DMS53 treated with DMSO at 0.1 percent for 48 hours (cell line): Measurements from ENCODE around the gene TEX19.
"Not testable (repeated sequence)": the region's sequence is repeated elsewhere in the genome, so short reads cannot be mapped to it uniquely, and the experiment has no call there.

Experiments
- DNase-seq: peaks from one replicate; lab custom pipeline; 2025; ENCODE audit not compliant: unreplicated experiment; lab: John Stamatoyannopoulos, UW

The TEX19 gene

DNA sequence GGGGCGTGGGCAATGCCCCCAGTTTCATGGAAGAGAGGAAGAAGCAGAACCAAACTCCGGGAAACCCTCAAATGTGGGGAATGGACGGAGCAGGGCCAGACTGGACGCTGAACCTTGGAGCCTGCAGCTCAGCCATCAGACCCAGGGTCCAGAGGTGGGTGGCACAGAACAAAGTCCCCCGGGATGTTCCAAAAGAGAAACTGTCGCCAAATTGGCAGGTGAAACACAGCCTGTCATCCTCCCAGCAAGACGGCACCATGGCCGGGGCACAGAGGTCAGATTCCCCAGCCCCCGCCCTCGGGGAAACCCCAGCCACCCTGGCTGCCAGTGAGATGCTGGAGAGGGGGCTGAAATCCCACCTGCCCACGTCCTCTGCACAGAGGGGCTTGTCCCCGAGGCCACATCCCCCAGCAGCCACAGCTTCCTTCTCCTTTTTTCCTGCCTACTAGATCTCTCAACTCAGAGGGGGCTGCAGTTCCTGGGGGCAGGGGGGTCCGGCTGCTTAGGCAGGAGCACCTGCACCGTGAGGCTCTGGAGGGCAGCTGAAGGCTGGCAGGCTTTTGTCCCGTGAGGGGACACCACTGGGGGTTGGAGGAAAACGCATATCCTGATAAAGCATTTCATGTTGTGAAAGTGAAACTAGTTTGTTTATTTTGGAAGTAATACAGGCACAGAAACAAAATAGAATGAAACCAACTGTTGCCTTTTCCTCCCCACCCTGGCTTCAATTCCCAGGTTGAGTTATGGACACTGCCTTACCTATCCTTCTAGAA is 24.2 kb upstream of the TEX19 start:
- no peak for DNase-seq

DNA sequence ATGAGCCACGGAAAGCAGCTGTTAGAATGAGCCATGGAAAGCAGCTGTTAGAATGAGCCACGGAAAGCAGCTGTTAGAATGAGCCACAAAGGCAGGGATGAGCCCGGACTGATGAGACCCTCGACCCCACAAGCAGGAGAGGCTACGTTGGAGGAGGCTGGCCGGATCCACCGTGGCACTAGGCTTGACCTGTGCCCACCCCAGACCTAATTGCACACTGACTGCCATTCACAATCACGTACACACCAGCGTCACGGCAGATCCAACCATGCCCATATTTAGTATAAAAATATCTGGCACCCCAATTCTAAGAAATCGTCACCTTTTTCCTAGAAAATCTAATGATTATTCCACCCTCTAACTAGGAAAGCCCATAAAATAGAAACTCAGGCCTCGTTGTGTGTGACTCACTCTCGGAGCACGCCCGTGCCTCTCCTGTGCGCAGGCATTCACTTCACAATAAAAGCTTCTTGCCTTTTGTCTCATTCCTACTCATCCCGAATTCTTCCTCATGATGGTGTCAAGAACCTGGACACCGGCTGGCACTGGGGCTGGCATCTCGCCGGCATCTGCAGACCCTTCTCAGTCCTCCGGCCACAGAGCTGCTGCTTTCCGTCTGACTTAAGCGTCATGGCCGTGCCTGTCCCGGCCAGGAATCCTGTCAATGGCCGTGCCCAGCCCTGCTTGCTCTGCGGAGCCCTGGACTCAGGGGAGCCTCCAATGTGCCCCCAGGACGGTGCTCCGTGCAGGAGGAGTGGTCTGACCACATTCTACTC is 20.0 kb upstream of the TEX19 start:
- peak; percentile 26 for DNase-seq

DNA sequence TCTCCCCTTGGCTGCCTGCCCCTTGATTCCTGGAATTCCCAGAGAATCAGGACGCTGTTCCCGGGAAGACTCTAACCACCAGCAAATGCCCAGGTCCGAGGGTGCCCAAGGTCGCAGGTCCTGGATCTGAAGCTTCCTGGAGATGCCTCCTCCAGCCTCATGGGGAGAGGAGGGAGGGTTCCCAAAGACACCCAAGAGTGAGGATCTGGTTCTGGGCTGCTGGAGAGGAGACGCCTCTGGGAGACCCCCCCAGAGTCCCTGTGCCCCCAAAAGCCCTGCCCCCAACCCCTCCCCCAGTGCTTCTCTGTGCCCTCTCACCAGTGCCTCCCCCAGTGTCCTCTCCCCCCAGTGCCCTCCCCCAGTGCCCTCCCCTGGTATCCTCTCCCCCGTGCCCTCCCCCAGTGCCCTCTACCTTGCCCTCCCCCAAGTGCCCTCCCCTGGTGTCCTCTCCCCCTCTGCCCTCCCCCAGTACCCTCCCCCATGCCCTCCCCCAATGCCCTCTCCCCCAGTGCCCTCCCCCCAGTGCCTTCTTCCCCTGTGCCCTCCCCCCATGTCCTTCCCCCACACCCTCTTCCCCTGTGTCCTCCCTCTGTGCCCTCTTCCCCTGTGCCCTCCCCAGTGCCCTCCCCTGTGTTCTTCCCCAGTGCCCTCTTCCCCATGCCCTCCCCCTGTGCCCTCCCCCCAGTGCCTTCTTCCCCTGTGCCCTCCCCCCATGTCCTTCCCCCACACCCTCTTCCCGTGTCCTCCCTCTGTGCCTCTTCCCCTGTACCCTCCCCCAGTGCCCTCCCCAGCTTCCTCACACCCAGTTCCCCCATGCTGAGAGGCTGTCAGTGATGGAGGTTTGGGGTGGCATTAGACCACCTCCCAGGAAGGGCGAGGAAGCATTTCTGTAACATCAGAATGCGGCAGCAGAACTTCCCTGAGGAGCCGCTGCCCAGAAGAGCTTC is 19.1 kb upstream of the TEX19 start:
- DNase-seq: no peak

DNA sequence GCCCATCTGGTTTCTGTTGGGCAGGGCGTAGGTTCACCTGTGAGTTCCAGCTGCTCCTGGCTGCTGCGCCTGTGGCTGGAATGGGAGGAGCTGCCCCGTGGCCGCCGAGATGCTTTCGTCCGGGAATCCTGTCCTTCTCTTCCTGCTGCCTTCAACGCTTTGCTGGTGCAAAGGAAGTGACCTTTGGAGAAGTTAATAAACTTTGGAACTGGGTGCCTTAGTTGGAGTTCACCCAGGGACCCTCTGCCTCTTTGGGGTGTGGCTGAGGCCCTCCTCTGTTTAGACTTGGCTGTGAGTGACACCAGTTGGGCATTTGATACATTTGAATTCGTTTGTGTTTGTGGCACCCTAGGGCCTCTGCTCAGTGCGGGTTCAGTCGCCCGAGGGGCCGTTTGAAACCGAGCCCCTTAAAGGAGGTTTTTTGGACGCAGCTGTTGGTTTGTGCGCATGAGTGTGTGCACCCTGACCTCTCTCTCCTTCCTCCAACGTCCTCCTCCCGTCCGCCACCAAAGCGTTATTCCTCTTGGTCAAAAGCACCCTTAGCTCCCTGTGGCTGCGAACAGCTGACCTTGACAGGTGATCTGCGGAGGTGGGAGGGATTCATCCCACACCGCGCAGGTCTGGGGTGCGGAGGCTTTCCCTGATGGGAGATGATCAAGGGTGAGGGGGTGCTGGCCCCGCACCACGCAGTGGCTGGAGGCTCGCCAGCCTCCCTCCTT is 16.5 kb upstream of the TEX19 start:
- DNase-seq: no peak

DNA sequence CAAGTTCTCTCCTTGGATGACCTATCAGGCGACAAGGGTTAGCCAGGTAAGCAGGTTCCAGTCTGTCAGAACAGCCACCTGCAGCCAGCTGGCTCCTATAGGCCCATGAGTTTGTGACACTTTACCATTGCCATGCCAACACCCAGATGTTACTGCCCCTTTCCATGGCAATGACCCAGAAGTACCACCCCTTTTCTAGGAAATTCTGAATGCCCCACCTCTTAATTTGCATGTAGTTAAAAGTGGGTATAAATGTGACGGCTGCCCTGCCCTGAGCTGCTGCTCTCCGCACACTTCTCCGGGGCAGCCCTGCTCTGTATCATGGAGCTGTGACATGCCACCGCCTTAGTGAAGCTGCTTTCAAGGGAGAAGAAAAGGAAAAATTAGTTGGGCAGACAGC is 15.5 kb upstream of the TEX19 start:
- no peak for DNase-seq

DNA sequence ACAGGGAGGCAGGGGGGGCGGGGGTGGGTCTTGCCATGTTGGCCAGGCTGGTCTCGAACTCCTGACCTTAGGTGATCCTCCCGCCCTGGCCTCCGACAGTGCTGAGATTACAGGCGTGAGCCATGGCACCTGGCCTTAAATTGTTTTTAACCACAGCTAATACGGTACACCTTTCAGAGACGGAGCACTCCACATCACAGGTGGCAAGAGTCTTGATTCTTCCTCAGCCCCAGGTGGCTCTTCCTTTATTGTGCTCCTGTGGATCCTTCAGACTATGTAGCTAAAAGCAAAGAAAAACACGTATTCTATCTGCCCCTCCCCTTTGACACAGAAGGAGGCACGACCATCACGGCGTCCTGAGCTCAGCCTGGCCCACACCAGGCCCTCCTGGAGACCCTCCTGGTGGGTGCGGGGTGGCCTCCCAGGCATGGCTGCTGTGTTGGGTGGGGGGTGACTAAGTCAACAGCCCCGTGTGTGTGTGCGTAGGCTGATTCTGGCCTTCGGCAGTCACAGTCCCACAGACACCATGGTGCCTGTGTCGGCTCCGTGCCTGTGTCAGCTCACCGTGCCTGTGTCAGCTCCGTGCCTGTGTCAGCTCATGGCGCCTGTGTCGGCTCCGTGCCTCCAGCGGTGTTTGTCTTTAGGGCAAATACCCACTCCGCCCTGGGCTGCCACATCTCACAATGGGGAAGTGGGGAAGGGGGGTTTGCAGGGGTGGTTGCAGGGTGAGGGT is 14.7 kb upstream of the TEX19 start:
- DNase-seq: no peak

DNA sequence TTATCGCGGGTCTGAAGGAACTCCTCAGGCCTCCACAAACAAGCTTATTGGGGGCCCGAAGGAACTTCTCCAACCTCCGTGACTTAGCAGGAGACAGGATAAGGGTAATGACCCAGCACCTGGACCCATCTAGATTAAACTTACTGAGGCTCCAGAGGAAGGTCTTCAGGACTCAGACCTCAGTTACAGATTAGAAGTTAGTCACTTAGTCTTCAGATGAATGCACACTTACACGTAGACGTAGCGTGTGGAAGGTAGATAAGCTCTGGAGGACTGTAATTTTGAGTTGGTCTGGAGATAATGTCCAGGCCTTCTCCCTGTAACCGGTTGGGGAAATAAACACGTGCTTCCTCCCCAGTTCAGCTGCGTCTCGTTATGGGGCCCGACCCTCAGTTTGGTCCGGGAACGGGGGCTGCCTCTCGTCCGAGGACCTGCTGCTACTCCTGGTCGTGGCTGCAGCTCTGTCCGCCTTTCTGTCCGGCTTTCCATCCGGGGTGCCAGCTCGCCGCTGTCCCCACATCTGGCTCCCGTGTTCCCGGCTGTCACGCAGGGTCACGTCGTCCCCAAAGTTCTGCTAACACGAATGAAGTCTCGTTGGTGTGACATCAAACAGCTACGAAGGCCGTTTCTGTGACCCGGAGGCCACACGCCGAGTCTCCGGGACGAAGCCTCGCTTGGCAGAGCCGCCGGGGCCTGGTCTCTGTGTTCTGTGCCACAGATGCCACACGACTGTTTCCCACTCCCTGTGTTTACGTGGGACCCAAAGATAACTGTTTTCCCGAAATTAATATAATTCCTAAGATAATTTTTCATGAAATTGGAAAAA is 13.7 kb upstream of the TEX19 start:
- DNase-seq: no peak

DNA sequence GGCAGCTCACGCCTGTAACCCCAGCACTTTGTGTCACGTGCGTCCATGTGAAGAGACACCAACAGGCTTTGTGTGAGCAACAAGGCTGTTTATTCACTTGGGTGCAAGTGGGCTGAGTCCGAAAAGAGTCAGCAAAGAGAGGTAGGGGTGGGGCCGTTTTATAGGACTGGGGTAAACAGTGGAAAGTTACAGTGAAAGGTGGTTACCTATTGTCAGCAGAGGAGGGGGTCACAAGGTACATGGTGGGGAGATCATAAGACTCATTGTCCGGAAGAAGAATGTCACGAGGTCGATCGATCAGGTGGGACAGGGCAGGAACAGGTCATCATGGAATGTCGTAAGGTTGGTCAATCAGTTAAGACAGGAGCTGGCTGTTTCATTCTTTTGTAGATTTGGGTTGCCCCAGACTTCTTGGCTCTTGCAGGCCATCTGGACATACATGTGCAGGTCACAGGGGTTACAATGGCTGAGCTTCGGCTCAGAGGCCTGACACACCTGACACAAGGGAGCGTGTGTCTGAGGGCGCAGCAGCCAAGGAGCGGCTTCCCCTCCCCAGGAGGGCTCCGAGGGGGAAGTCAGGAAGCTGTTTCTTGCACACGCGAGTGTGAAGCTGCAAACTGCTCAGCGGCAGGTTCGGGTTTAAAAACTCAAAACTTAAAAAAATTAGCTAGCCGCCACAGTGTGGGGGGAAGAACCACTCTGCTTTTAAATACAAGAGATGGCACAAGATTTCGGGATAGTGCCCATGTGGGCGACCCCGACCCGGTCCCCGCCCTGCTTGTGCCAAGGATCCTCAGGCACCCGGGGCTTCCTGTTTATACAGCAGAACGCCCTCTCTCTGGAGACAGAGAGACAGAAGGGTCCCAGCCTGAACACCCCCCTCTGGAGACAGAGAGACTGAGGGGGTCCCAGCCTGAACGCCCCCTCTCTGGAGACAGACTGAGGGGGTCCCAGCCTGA is 12.4 kb upstream of the TEX19 start:
- DNase-seq: no peak

DNA sequence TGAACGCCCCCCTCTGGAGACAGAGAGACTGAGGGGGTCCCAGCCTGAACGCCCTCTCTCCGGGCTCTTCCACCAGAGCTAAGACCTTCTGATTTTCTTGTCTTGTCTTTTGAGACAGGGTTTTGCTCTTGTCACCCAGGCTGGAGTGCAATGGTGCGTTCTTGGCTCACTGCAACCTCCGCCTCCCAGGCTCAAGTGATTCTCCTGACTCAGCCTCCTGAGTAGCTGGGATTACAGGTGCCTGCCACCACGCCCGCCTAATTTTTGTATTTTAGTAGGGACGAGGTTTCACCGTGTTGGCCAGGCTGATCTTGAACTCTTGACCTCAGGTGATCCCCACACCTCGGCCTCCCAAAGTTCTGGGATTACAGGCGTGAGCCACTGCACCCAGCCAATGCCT is 11.1 kb upstream of the TEX19 start:
- DNase-seq: not testable (repeated sequence)

DNA sequence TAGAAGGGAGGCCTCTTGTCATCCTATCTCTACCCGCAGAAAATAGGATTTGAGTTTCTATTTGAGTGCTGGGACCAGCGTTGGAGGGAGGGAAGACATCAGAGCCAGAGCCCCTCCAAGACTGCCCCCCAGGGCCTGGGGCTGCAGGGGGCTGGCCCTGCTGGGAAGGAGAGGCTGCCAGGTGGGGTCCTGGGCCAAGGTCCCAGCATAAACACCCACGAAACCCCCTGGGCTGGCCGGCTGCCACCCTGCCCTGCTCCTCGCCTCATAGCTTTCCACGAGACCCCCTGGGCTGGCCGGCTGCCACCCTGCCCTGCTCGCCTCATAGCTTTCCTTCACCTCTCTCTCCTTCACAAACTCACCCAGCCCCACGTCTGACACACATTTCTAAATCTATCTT is 10.6 kb upstream of the TEX19 start:
- DNase-seq: no peak

DNA sequence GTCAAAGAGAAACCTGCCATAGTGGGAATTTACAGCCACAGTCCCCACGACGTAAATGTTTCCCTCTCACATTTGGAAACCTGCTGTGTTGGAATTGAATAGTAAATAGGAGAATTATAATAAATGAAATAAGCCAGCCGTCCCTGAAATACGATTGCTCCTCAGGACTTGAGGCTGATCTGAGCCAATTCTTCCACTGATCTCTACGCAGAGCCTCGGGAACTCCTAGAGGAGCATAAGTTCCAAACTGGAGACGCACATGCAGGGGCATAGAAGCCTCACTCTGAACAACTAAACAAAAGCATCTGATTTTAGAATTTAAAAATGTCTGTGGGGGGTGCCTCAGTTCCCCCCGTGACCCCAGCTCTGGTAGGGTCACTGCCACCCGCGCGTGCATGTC is 10.2 kb upstream of the TEX19 start:
- DNase-seq: no peak

DNA sequence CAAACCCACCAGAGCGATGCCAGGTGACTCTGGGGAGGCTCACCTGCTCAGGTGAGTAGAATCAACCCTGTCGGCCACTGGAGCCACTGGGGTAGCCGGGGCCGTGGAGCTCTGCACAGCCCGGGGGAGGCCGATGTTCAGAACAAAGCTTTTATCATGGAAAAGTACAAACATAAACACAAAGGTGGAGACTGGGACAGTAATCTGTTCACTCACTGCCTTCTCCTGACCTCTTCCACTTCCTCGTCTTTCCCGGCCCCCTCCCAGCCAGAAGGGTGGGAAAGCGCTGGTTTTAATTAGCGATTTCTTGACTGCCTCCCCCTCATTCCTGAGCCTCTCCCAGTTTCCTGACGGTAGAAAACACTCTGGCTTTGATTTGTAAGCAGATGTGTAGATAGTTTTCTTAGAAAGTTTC is 9.8 kb upstream of the TEX19 start:
- DNase-seq: no peak

DNA sequence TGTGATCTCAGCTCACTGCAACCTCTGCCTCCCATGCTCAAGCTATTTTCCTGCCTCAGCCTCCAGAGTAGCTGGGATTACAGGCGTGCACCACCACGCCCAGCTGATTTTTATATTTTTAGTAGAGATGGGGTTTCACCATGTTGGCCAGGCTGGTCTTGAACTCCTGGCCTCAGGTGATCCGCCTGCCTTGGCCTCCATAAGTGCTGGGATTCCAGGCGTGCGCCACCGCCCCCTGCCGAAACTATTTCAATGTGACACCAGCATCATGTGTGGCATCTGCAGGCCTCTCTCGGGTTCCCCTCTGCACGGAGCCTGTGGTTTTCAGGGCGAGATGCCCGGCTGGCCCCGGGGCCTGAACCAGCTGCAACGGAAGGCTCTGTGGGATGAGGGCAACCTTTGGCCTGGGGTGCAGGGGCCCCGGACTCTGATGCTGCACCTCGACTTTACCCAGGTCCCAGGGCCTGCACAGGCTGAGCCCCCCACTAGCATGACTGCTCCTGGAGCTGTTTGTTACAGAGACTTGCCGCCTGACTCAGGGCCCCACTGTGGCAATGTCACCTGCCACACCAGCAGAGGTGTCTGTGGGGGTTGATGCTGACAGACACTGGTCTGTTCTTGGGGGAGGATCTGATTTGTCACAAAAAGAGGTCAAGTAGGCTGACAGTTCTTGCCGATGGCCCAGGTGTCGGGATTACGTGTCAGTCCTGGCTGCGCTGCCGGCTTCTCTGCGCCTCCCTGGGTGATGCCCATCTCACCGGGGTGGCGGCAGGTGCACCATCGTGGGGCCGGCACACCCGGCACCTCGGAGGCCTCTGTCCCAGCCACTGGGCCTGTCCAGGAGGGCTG is 8.6 kb upstream of the TEX19 start:
- DNase-seq: no peak

DNA sequence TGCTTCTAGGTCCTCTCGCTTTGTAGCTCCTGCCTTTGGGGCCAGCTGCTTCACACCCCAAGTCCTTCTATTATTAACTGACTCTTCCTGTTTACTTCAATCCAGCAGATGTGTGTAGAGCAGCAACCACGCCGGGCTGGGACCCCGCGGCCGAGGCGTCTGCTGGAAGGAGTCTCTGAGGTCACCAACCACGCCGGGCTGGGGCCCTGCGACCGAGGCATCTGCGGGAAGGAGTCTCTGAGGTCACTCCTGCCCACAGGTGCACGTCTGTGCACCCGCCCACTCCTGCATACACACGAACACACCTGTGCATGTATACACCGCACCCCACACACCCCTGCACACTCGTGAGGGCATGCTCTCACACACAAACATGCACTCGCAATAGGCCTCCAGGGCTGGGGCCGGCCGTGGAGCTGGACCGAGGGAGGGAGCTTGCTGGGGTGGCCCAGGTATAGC is 7.8 kb upstream of the TEX19 start:
- no peak for DNase-seq

DNA sequence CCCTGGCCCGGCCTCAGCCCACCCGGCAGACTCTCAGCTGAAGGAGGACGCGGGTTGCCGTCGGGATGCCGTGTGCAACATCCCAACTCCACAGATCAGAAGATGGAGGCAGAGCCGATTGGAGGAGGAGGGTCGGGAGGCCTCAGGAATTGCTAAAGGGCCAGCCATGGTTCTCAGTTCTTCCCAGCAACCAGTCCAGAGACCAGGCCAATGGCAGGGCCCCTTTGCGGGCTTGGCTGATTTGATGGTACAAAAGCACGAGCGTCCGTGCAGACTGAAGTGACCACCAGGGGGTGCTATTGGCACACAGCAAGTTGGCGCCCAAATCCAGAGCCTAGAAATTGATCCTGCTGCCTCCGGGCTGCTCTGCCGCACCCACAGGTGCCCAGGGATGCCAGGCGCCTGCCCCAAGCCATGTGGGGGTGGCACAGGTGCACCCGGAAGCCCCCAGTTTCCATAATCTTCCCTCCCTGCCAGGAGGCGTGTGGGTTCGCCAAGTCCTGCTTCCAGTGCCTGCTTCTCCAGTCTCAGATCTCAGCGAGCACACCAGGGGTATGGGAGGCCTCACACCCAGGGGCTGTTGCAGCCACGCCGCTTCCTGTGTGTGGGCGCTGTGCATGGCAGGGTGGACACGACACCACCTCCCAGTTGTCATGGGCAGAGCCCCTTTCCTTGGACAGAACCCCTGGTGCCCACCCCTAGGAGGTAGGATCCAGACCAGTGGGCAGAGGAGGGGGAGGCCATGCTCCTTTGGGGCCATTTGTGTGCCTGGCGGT is 7.1 kb upstream of the TEX19 start:
- DNase-seq: peak; percentile 77

DNA sequence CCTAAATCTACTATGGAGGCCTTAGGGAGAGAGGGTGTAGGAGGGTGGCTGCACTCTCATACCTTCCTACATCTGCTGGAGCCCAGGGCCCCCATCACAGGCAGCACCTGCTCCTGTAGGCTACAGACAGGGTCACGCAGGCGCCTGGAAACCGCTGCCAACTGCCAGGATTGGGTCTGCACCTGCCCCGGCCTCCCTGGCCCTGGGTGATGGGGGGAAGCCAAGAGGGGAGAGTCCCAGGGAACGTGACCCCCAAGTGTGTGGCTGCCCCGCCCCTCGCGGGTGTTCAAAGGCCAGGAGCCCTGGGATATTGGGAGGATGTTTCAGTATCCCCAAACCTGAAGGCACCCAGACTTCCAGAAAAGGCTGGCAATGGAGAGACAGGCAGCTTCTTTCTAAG is 5.6 kb upstream of the TEX19 start:
- no peak for DNase-seq
